Common myeloid progenitor, CD34-positive (primary cell): ENCODE measurements around the gene A2M.

Experiments used
- CTCF ChIA-PET: fragments of 350-600 bp; sonication (Branson Sonifier 250); formaldehyde crosslinking; loops from one replicate; lab custom pipeline; 2021; ENCODE audit warnings: antibody characterized with exemption; lab: Charles Lee
- POLR2A ChIA-PET: fragments of 350-600 bp; sonication (Branson Sonifier 250); formaldehyde crosslinking; loops from one replicate; lab custom pipeline; 2021; ENCODE audit warnings: antibody characterized with exemption; lab: Charles Lee
- DNase-seq, 3 donors: peaks; one replicate each; pipeline versions ENCODE4 v3.0.0 to v3.0.0-alpha.2; 2013
- H3K27ac ChIP-seq, 2 experiments: 1 replicate in 1 of 2; 2 replicates in 1 of 2; pipeline ENCODE4 v1.7.0; 2013; ENCODE audit warnings: inconsistent platforms in 2 of 2, low read length in 2 of 2, mild to moderate bottlenecking in 2 of 2, low read depth in 1 of 2, moderate library complexity in 1 of 2; ENCODE audit not compliant: severe bottlenecking in 2 of 2, insufficient read depth in 1 of 2, poor library complexity in 1 of 2
- H3K27me3 ChIP-seq, 5 experiments: replicated peaks in 2 of 5; 1 replicate in 3 of 5; 2 replicates in 2 of 5; pipeline versions ENCODE4 v1.6.1 to v1.7.0; 2013; ENCODE audit warnings: low read length in 4 of 5, mild to moderate bottlenecking in 2 of 5, moderate library complexity in 2 of 5, inconsistent platforms in 1 of 5; ENCODE audit not compliant: insufficient read depth in 5 of 5, control insufficient read depth in 4 of 5
- H3K36me3 ChIP-seq, 4 experiments: 1 replicate in 2 of 4; 2 replicates in 2 of 4; pipeline versions ENCODE4 v1.6.1 to v1.7.0; 2013; ENCODE audit warnings: low read length in 3 of 4, control low read depth in 1 of 4, mild to moderate bottlenecking in 1 of 4; ENCODE audit not compliant: control insufficient read depth in 4 of 4, insufficient read depth in 4 of 4
- H3K4me1 ChIP-seq, 4 experiments: 1 replicate in 3 of 4; 2 replicates in 1 of 4; pipeline versions ENCODE4 v1.6.1 to v1.7.1; 2013; ENCODE audit warnings: low read length in 3 of 4, mild to moderate bottlenecking in 3 of 4, control low read depth in 1 of 4, inconsistent platforms in 1 of 4, moderate library complexity in 1 of 4; ENCODE audit not compliant: control insufficient read depth in 4 of 4, insufficient read depth in 4 of 4; ENCODE audit errors: control extremely low read depth in 1 of 4
- H3K4me3 ChIP-seq, 7 experiments: 1 replicate in 4 of 7; 2 replicates in 3 of 7; pipeline versions ENCODE4 v1.5.1 to v1.7.0; 2013; ENCODE audit warnings: mild to moderate bottlenecking in 7 of 7, low read length in 6 of 7, moderate library complexity in 6 of 7, inconsistent platforms in 2 of 7, low read depth in 2 of 7, control low read depth in 1 of 7; ENCODE audit not compliant: insufficient read depth in 4 of 7, control insufficient read depth in 1 of 7; ENCODE audit errors: extremely low read depth in 1 of 7
- H3K9me3 ChIP-seq, 5 experiments: 1 replicate in 4 of 5; 2 replicates in 1 of 5; pipeline versions ENCODE4 v1.6.1 to v1.7.1; 2013; ENCODE audit warnings: low read length in 4 of 5, mild to moderate bottlenecking in 2 of 5, inconsistent platforms in 1 of 5, low read depth in 1 of 5, moderate library complexity in 1 of 5; ENCODE audit not compliant: control insufficient read depth in 4 of 5, insufficient read depth in 2 of 5; ENCODE audit errors: control extremely low read depth in 1 of 5
- WGBS: methylation state at CpG from one replicate; pipeline ENCODE4 v1.1.5; 2013; ENCODE audit not compliant: insufficient coverage; 5-methylcytosine and 5-hydroxymethylcytosine counted together

The A2M gene

DNA sequence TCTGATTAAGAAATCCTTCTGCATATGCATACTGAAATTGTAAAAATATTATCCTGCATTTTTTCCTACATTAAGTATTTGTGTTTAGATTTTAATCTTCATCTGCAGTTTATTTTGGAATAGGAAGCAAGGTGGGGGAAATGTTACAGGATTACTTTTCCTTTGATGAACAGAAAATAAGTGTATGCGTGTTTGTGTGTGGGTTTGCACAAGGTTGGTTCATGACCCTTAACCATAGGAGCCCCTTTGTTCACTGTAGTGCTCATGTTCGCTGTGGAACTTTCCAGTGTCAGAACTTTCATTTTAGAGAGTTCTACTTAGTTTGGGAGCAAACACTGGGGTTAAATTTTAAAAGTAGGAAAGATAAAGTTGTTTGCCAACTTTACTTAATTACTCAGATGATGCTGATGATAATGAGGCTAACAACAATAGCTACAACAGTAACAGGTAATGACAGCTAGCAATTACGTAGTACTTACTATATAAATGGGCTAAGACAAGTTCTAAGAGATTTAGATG lies 6.4 kb upstream of the A2M start:
- ChIA-PET POLR2A (no interaction called here), CTCF (no interaction called here)
- DNase-seq: no peak
- Histone ChIP-seq H3K27me3 (no peaks in the 10 kb centered on the region), H3K4me3 (no peak overlapping the region), H3K4me1 (peaks cover 9 to 22% (median 14%) of the 10 kb centered on the region in 4 experiments), H3K9me3 (no peaks in the 10 kb centered on the region), H3K36me3 (no peaks in the 10 kb centered on the region), H3K27ac (no peak overlapping the region)
- 100% methylated on average over 1 of the region's 3 CpGs for WGBS

GRCh38 chr12:9120487-9121184 lies 4.9 kb upstream of the A2M start:
- Histone ChIP-seq H3K36me3 (no peaks in the 10 kb centered on the region), H3K27me3 (no peaks in the 10 kb centered on the region), H3K4me3 (no peak overlapping the region), H3K4me1 (peaks cover 18 to 36% (median 23%) of the 10 kb centered on the region in 4 experiments), H3K27ac (no peak overlapping the region), H3K9me3 (no peaks in the 10 kb centered on the region)
- POLR2A ChIA-PET: no interaction called here
- CTCF ChIA-PET: no interaction called here
- no peak for DNase-seq
- 93% methylated on average over 4 of the region's 10 CpGs for WGBS

- ChIA-PET CTCF (no interaction called here), POLR2A (no interaction called here)
- Histone ChIP-seq H3K4me3 (no peak overlapping the region), H3K9me3 (no peaks in the 10 kb centered on the region), H3K27me3 (no peaks in the 10 kb centered on the region), H3K36me3 (no peaks in the 10 kb centered on the region), H3K4me1 (peaks cover 18 to 38% (median 23%) of the 10 kb centered on the region in 4 experiments), H3K27ac (no peak overlapping the region)
- 0% methylated on average over 2 of the region's 3 CpGs for WGBS
- peak; percentile 90 to 99 (median 98) for DNase-seq
Measured at GRCh38 chr12:9118158-9118557, 2.4 kb upstream of the A2M start.

DNA sequence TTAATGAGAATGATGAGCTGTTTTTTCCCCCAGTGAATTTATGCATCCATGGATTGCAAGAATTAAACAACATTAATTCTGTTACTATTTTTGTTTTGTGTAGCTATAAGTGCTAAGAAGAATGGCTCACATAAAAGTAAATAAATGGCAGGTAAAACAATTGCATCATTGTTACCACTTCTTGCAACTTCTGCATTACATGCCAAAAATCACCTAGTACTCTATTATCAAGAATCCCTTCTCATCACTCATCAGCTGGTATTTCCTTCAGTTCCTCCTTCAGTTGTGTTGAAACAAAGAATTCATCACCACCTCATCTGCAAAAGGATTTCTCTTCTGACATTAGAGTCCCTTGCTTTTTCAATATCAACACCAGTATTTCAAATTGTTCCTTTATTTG lies 773 bp downstream of the A2M start:
- no peaks in the 10 kb centered on the region for H3K9me3 ChIP-seq
- H3K27me3 ChIP-seq: no peaks in the 10 kb centered on the region
- no peak overlapping the region for H3K27ac ChIP-seq
- ChIA-PET POLR2A (interaction anchor here (1.0 kb wide), 1 partner anchor 15 kb away, joined by 3 read pairs; no protein-coding TSS in a partner anchor), CTCF (interaction anchor here (0.7 kb wide), 1 partner anchor 28 kb away, joined by 3 read pairs; no protein-coding TSS in a partner anchor)
- no peak overlapping the region for H3K4me3 ChIP-seq
- no peaks in the 10 kb centered on the region for H3K36me3 ChIP-seq
- peak in 2 of 3 donors; percentile 6 to 9 for DNase-seq
- peaks cover 18 to 38% (median 23%) of the 10 kb centered on the region in 4 experiments for H3K4me1 ChIP-seq

- no peak overlapping the region for H3K4me3 ChIP-seq
- DNase-seq: no peak
- ChIA-PET POLR2A (no interaction called here), CTCF (no interaction called here)
- no CpG with 5 or more reads among the region's 1 CpG for WGBS
- H3K9me3 ChIP-seq: no peaks in the 10 kb centered on the region
- H3K4me1 ChIP-seq: peaks cover 18 to 30% (median 21%) of the 10 kb centered on the region in 4 experiments
- no peak overlapping the region for H3K27ac ChIP-seq
- no peaks in the 10 kb centered on the region for H3K27me3 ChIP-seq
- H3K36me3 ChIP-seq: no peaks in the 10 kb centered on the region
Measured at GRCh38 chr12:9113987-9114309, 1.8 kb downstream of the A2M start.

DNA sequence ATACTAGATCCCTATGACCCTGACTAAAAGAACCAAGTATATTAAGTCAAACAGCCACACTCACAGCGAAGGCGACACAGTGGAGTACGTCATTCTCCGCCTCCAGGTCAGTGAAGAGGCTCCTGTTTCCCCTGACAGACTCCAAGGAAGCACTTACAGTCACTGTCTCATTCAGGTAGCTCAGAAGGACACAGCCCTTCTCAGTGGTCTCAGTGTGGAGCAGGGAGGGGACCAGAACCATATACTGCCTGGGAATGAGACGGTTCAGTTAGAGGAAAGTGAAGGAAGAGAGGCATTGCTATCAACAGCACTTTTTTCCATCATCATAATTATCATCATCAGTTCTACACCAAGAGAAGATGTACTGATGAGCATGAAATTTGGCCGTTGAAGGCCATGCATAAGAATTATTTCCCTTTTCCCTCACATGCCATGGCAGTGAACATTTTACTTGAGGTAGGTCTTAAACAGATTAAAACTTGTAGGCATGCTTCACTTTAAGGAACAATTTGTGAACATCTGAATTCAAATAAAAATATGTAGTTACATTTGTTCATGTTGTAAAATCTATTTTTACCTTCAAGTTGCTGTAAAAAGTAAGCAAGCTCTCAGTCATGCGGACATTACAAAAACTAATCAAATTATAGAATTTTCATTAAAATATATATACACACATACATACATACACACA lies 2.3 kb downstream of the A2M start:
- Histone ChIP-seq H3K27ac (no peak overlapping the region), H3K36me3 (no peaks in the 10 kb centered on the region), H3K4me1 (peaks cover 15 to 25% (median 16%) of the 10 kb centered on the region in 4 experiments), H3K9me3 (no peaks in the 10 kb centered on the region), H3K4me3 (no peak overlapping the region), H3K27me3 (no peaks in the 10 kb centered on the region)
- WGBS: 100% methylated on average over 4 of the region's 7 CpGs
- DNase-seq: no peak
- CTCF ChIA-PET: no interaction called here
- POLR2A ChIA-PET: no interaction called here
